HTR-8/SVneo (cell line): ENCODE data around the gene C3orf20.

Experiments
- DNase-seq: peaks from one replicate; pipeline ENCODE4 v3.0.0; 2011; ENCODE audit warnings: low spot score, mixed read lengths; ENCODE audit not compliant: insufficient read length
- FAIRE-seq: peaks from 2 replicates; lab custom pipeline; 2011; peaks lifted over from hg19 to GRCh38; lab: Jason Lieb, UNC

The C3orf20 gene

GRCh38 chr3:14789640-14790285, 114.8 kb downstream of the C3orf20 start:
- no peak for FAIRE-seq

DNA sequence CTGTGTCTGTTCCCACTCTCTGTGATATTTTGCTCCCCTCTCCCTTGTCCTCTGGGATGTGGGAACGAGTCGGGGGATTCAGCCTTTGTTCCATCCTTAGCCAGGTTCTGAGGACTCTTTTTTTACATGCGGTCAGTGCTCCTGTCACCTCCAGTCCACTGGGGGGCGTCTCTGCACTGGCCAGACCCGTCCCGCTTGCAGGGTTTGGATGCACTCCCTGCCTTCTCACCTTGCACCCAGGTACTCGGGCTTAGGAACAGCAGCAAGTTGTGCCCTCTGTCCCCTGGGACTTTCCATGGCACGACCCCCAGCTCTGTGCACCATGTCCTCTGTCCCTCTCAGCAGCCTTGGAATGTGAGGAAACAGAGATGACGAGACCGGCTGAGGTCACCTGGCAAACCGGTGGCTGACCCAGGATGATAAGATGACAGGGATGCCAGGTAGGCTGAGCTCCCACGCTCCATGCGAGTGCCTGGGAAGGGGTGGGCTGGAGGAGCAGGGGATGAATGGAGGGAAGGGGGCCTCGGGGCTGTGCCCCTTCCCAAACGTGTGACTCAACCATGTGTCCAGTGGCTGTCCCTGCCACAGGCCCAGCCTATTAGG, 116.5 kb downstream of the C3orf20 start:
- DNase-seq (peak; percentile 59), FAIRE-seq (no peak)

More at GRCh38 chr3:14789640-14790285, 114.8 kb downstream of the C3orf20 start:
- no peak for DNase-seq

DNA sequence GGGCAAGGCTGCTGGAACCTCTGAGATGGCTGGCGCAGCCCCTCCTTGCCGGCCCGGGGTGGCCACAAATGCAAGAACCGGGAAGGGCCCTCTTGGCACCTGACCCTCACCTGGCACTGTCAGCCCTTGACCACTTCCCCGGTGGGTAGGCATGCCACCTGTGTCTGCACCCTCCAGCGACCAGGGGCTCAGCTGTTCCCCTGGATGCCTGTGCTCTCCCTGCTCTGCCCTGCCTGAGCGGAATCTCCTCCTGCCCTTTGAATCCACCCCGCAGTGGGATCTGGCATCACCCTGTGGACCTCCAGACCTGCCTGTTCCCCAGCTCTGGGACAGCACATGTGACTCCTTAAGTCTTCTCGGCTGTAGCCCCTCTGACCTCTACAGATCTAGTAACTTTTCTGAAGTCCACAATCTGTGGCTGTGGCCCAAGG, 117.8 kb downstream of the C3orf20 start:
- no peak for FAIRE-seq
- no peak for DNase-seq

DNA sequence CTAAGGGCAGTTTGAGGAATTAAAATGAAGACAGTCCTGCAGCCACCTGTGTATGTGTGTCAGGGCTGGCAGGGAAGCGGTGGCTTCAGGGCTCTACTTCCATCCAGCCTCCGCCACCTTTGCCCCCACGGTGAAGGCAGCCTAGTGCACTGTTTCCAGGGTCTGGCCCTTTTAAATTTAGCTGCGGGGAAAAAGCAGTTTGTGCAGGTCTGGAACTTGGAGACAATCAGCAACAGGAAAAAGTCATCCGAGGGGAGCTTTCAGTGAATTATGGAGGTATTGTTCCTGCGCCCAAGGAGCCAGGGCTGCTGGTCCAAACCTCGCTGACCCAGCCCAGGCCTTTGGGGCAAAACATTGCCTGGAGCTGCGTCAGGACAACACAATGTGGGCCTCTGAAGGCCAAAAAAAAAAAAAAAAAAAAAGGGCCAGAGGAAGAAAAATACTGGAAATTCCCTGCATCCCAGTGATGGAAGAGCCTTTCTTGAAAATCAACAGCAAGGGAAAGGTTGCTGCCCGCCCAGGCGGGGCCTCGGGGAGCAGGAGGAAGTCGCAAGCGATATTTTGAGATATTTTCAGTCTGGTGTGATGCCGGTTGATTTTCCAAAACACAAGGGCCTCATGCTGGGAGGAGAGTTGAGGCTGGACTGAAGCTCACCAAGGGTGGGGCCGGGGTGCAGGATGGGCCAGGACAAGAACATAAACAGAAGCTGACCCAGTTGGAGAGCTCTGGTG, 118.4 kb downstream of the C3orf20 start:
- no peak for DNase-seq
- no peak for FAIRE-seq

GRCh38 chr3:14793858-14794234, 118.9 kb downstream of the C3orf20 start:
- DNase-seq = no peak
- no peak for FAIRE-seq

DNA sequence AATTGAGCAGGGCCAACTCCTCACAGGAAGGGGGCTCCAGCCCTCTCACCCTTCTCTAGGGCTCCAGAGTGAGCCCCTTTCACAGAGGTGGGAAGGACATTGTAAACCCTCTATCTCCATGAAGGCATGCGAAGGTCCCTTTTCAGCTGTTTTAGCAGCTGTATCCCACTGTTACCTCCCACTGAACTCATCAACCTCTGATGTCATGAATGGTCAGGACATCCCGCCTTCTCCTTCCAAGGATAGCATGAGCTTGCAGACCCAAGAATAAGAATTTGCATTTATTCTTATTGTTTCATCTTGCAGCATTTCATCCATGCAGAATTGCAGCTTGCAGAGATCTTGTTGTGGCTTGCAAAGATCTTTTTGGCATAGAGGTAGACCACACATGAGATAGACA, 119.5 kb downstream of the C3orf20 start:
- no peak for DNase-seq
- FAIRE-seq = no peak

DNA sequence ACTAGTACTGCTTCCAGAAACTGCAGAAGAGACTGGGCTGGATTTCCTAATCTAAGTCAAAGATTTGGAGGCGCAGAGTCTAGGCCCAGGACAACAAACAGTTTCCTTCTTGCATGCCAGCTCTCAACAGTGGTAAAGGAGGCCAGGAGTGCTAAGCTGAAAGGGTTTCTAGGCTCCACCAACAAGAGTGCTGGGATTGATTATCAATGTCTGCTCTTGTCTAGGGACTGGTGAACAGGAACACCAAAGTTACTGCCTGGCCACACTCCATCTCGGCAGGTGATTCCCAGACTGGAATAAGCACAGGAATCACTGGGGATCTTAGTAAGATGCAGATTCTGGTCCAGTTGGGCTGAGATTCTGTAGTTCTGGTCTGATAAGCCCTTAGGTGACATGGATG, 121.1 kb downstream of the C3orf20 start:
- no peak for DNase-seq
- no peak for FAIRE-seq

- DNase-seq (no peak), FAIRE-seq (no peak)
Observed at GRCh38 chr3:14796403-14797077, 121.6 kb downstream of the C3orf20 start.

- FAIRE-seq (no peak), DNase-seq (no peak)
Observed at GRCh38 chr3:14797731-14798130, 122.8 kb downstream of the C3orf20 start.

DNA sequence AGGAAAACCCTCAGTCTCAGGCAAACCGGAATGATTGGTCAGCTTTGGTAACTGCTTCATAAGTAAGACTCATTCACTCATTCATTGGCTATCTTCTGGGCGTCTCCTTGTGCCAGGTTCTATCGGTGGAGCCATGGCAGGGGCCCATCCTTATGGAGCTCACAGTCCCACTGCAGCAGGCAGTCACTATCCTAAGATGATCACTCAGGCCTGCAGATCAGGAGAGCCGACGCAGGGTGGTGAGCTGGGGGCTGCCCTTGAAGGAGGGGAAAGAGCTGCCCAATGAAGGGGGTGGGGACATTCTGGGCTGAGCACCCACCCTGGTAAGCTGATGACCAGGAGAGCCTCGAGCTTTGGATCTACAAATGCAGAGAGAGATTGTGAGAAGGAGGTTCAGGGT, 123.3 kb downstream of the C3orf20 start:
- no peak for DNase-seq
- no peak for FAIRE-seq

GRCh38 chr3:14799146-14799545, 124.2 kb downstream of the C3orf20 start:
- no peak for DNase-seq
- no peak for FAIRE-seq

- FAIRE-seq = no peak
- DNase-seq = no peak
Observed at GRCh38 chr3:14801031-14801430, 126.1 kb downstream of the C3orf20 start.

DNA sequence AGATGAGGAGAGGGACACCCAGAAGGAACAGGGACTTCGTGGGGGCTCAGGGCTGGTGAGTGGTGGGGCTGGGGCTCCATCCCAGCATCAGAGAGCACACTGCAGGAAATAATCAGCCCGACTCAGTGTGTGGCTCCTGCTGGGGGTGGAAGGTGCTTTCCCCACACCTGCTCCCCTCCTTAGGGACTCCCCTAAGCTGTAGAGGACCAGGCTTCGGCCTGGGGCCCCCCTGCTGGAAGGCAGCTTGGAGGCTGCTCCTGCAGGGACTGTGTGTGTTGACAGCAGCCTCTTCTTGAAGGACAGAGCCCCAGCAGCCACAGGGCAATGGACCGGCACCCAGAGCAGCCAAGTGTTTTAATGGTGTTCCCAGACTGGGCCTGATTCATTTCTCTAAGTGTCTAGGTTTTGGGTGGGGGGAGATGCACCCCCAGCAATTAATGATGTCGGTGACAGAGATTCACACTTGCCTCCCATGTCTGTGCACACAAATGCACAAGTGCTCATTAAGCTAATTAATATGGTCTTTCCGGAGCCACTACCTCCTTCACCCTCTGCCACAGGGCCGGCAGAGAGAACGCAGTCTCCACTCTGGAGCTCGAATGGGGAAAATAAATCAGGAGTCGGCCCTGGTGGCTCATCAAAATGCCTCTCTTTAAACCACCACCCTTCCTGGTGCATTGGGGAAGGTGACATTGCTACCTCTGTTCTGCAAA, 126.9 kb downstream of the C3orf20 start:
- no peak for FAIRE-seq
- DNase-seq = no peak

DNA sequence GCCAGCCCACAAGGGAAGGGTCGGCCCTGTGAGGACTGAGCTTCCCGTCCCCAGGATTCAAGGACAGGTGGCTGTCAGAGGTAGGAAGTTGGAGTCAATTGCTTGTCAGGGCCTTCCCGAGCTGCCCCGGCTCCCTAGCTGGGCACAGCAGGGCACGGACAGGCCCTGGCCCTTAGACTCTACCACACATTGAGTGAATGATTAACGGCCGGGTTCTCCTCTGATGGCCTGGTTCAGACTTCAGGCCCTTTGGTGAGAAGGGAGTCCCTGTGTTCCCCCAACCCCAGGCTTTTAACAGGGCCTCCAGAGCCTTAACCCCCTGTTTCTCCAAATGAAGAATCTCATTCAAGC, 127.4 kb downstream of the C3orf20 start:
- DNase-seq (no peak), FAIRE-seq (no peak)

GRCh38 chr3:14803101-14803980, 128.4 kb downstream of the C3orf20 start:
- no peak for DNase-seq
- FAIRE-seq = no peak

GRCh38 chr3:14803981-14804834, 129.3 kb downstream of the C3orf20 start:
- FAIRE-seq (no peak), DNase-seq (no peak)

- DNase-seq = no peak
- FAIRE-seq = no peak
Observed at GRCh38 chr3:14804835-14805780, 130.2 kb downstream of the C3orf20 start.
